Iris pigment epithelial cell (primary cell): ENCODE measurements around the gene PXDN.
"Not testable (repeated sequence)": the region's sequence is repeated elsewhere in the genome, so short reads cannot be mapped to it uniquely, and the experiment has no call there.

Experiments used
- DNase-seq: peaks from one replicate; pipeline ENCODE4 v3.0.0-alpha.2; 2011; ENCODE audit warnings: low read depth

PXDN gene

GRCh38 chr2:1744446-1745170 lies at the start of gene PXDN:
Gene PXDN (minus strand): TSS chr2:1744515. CDS start chr2:1744455, 60 bp downstream.
- peak; percentile 77 for DNase-seq

GRCh38 chr2:1793868-1794445 lies 49.6 kb upstream of the PXDN start:
- DNase-seq: no peak

DNA sequence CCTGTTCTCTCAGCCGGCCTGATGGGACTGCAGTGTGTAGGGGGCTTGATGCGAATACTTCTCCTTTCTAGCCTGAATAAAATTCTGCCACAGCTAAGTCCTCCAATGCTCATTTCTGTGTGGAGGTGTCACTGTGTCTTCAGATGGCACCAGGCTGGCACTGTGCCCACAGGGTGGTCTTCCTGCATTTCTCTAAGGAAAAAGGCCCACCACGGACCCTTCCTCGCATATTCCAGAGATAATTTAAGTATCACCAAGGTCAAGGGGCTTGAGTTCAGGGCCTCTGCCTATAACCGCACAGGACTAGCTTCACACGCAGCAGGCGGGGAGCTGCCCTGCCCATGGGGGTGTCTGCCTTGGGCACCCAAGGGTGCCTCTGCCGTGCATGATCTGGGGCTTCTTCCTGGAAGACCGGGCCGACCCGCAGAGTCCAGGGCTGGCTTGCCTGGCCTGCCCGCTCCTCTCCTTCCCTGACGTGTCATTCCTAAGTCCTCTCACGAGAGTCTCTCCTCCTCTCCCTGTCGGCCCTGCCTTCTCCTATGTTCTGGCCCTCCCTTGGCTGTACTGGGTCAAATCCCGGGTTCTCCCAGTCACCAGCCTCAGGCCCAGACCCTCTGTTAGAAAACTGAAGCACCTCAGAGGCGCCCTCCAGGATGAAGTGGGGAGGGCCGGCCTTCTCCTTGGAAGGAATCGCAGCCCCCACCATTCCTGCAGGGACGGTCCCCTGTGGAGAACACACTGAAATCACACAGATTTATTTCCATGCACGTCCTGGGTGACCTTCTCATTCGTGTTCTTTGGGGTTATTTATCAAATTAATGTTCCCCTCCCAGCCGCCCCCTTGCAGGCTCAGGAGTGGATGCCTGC lies 48.9 kb upstream of the PXDN start:
- no peak for DNase-seq

- DNase-seq: no peak
Observed at GRCh38 chr2:1791685-1792435, 47.5 kb upstream of the PXDN start.

DNA sequence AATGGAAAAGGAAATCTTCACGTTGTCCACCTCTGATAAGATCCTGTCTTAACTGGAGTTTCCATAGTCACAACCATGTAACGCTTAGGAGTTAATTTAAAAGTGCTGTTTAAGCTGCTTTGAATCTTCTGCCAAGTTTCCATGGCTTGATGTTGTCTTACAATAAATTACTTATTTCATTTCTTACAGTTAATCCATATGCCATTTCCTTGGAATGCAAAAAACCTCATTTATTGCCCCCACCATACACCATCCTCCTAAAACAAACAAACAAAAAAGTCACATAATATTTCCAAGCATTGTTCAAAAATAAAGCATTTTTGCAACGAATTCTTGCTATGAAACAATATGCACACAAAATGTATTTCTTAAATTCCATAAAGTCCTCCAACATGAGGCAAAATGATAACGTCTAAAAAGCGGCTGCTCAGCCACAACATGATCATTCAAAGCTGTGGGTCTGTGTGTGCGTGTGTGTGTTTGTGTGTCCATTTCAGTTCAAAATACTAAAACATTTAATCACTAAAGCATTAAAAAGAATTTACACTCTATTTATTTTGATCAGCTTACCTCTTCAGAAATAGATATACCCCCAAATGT lies 46.8 kb upstream of the PXDN start:
- DNase-seq: no peak

GRCh38 chr2:1790473-1790872 lies 46.2 kb upstream of the PXDN start:
- no peak for DNase-seq

GRCh38 chr2:1789610-1790009 lies 45.3 kb upstream of the PXDN start:
- DNase-seq: no peak

DNA sequence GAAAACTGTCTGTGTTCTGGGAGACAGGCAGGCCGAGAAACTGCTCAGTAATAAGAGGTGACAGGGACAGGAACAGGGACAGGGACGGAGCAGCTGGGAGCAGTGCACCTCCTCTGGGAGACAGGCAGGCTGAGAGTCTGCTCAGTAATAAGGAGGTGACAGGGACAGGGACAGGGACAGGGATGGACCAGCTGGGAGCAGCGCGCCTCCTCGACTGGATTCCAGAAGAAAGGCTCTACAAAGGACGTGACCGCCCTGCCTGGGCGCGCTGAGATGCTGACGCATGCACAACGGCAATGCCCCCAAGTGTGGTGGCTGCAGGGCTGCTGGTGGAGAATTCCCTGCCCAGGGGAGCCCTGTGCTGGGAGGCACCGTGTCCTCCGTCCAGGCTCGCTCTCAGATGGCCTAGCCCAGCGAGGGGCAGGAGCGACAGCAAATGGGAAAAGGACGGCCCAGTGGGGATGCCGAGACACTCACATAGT lies 44.2 kb upstream of the PXDN start:
- DNase-seq: no peak

DNA sequence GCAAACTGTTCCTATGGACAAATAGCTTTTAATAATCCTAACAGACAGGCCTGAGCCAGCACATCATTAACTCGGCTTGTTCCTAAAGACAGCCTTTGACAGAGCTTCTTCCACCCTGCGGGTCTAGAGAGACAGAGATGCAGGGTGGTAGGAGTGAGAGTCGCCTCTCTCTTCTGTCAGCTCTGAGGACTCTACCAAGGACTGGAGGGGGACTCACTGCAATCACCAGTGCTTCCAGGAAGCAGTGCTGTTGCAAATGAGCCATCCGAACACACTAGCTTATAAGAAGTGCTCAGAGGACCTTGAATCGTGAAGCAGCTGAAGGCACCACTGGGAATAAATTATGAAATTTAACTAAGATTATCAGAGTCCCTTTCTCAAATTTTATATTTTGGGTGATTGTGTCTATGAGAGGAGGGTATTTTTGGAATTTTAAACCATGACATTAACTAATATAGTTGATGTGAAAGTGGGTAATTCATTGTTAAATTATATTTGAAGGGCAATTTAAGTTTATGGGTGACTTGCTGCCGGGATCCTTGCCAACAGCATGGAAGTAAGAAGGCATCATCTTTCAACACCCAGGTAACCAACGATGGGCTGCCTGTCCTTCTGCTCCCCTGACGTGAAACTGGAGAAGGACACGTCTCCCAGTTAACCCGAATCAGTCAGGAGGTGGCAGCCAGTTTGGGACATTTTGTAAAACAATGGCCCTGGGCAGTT lies 43.6 kb upstream of the PXDN start:
- no peak for DNase-seq

GRCh38 chr2:1784986-1785617 lies 40.8 kb upstream of the PXDN start:
- no peak for DNase-seq

GRCh38 chr2:1784087-1784486 lies 39.8 kb upstream of the PXDN start:
- no peak for DNase-seq

DNA sequence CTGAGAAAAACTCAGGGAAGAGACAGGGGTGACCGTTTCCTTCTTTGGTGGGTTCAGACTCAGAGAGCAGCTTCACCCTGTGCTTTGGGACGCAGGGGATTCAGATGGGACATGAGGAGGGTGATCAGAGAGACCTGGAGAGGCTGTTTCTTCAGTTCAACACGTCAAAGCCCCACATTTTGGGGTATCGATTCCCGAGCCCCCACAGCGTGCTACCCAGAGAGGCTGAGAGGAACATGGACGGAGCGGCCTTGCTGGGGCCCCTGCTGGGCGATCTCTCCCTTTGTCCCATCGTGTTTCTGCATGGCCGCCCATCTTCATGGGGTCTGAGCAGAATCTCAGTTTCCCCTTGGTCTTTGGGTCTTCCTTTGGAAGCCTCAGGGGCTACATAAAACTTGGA lies 38.2 kb upstream of the PXDN start:
- DNase-seq: no peak

GRCh38 chr2:1781291-1782080 lies 37.2 kb upstream of the PXDN start:
- DNase-seq: no peak

DNA sequence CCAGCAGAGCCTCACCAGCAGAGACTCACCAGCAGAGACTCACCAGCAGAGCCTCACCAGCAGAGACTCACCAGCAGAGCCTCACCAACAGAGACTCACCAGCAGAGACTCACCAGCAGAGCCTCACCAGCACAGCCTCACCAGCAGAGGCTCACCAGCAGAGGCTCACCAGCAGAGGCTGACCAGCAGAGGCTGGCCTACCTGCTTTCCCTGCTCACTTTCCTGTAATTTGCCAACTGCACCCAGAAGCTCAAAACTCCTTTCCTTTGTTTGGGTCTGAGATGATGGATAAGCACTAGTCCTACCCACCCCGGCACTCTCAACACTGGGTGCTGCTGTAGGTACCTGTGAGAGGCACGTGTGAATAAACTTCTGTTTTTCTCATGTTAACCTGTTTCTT lies 36.4 kb upstream of the PXDN start:
- DNase-seq: no peak

- not testable (repeated sequence) for DNase-seq
Observed at GRCh38 chr2:1780054-1780453, 35.7 kb upstream of the PXDN start.

DNA sequence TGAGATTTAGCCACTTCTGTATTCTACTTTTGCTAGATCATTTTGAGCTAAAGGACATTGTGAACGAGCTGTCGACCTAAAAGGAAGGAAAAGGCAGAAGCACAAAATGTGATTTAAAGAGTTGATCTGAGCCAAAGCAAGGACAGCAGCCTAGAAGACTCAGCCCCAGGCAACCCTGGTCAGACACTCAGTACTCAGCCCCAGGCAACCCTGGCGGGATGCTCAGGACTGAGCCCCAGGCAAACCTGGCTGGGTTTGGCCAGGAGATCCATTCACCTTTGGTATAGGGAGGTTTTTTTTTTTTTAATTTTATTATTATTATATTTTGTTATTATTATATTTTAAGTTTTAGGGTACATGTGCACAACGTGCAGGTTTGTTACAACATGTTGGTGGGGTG lies 34.3 kb upstream of the PXDN start:
- DNase-seq: no peak

DNA sequence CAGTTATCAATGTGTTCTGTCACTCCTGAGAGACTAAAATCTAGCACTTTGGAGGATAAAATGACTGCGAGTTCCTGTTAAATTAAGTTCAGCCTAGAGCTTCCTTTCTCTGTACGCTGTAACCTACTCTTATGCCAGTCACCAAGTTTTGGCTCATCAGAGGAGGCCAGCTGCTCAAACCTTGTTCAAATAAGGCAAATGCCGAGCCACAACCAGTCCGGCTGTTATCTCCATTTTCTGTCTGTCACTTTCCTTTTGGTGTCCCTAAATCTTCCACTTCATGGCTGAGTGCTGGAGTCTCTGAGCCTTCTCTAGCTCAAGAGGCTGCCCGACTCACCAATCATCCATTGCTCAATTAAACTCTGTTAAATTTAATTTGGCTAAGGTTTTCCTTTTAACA lies 33.5 kb upstream of the PXDN start:
- DNase-seq: no peak

- no peak for DNase-seq
Observed at GRCh38 chr2:1777156-1777555, 32.8 kb upstream of the PXDN start.

DNA sequence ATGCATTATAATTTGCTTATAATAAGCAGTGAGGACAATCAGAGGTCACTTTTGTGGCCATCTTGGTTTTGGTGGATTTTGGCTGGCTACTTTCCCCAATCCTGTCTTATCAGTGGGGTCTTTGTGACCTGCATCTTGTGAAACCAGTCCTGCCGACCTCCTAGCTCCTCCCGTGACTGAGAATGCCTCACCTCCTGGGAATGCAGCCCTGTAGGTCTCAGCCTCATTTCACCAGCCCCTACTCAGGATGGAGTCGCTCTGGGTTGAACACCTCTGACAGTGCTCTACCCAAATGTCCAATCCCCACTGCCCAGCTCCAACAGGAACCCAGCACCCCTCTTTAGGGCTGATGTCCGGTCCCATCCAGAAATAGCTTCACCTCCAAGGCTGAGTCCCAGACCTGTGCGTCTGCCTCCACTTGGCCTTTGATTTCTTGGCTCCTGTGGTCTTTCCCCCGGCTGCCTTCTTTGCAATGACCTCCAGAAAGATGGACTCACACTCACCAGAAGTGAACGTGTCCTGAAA lies 31.3 kb upstream of the PXDN start:
- DNase-seq: no peak

- DNase-seq: no peak
Observed at GRCh38 chr2:1774929-1775328, 30.6 kb upstream of the PXDN start.
